HEK293 (cell line): ENCODE measurements around the gene RECK.

Experiments
- CTCF ChIA-PET: fragments of 350-600 bp; formaldehyde crosslinking; extraction: SDS; loops from one replicate; lab custom pipeline; 2021; ENCODE audit warnings: antibody characterized with exemption; lab: Yijun Ruan, JAX
- POLR2A ChIA-PET: fragments of 300-600 bp; formaldehyde crosslinking; extraction: SDS; loops from one replicate; lab custom pipeline; 2020; ENCODE audit warnings: antibody characterized with exemption, inconsistent platforms; lab: Yijun Ruan, JAX
- H3K27ac ChIP-seq: fragments of 200-500 bp; sonication (Bioruptor generic); 2 replicates; pipeline ENCODE4 v1.5.1; 2014; ENCODE audit warnings: low read depth, low read length, control low read depth, inconsistent platforms; ENCODE audit errors: extremely low read depth
- H3K36me3 ChIP-seq, 2 experiments: fragments of 200-500 bp in 1 of 2; sonication (Bioruptor generic) in 1 of 2; 1 replicate in 1 of 2; 2 replicates in 1 of 2; pipeline ENCODE4 v1.5.1; 2014 to 2017; ENCODE audit warnings: inconsistent platforms in 2 of 2, low read length in 2 of 2; ENCODE audit not compliant: control insufficient read depth in 2 of 2, insufficient read depth in 1 of 2
- H3K4me1 ChIP-seq: fragments of 200-500 bp; sonication (Bioruptor generic); 2 replicates; pipeline ENCODE4 v1.5.1; 2014; ENCODE audit warnings: mild to moderate bottlenecking, low read length, inconsistent platforms; ENCODE audit not compliant: control insufficient read depth, insufficient read depth
- H3K4me3 ChIP-seq: 2 replicates; pipeline ENCODE4 v1.5.1; 2011; ENCODE audit warnings: low read depth, mild to moderate bottlenecking, control low read depth, low read length, moderate library complexity
- H3K9me3 ChIP-seq: fragments of 200-500 bp; sonication (Bioruptor generic); 2 replicates; pipeline ENCODE4 v1.5.1; 2014; ENCODE audit warnings: low read depth, low read length, inconsistent platforms; ENCODE audit not compliant: control insufficient read depth, insufficient read depth
- AEBP2 ChIP-seq: fragments of 450-650 bp; formaldehyde crosslinking; IDR thresholded peaks from 2 replicates; pipeline ENCODE4 v1.5.1; 2016; ENCODE audit warnings: missing biosample characterization, missing genetic modification characterization, borderline replicate concordance
- BCL11A ChIP-seq: fragments of 450-650 bp; formaldehyde crosslinking; IDR thresholded peaks from 2 replicates; pipeline ENCODE4 v1.5.1; 2016; ENCODE audit warnings: low read depth, missing biosample characterization, missing genetic modification characterization
- GFI1B ChIP-seq: fragments of 450-650 bp; formaldehyde crosslinking; IDR thresholded peaks from 2 replicates; pipeline ENCODE4 v1.5.1; 2016; ENCODE audit warnings: missing biosample characterization, missing genetic modification characterization
- GLIS2 ChIP-seq: fragments of 450-650 bp; formaldehyde crosslinking; IDR thresholded peaks from 2 replicates; pipeline ENCODE4 v1.5.1; 2016; ENCODE audit warnings: missing biosample characterization, missing genetic modification characterization
- REPIN1 ChIP-seq: fragments of 450-650 bp; formaldehyde crosslinking; IDR thresholded peaks from 2 replicates; pipeline ENCODE4 v1.5.1; 2017; ENCODE audit warnings: missing biosample characterization, missing genetic modification characterization, low read depth
- ZBTB21 ChIP-seq: fragments of 450-650 bp; formaldehyde crosslinking; IDR thresholded peaks from 2 replicates; pipeline ENCODE4 v1.5.1; 2017; ENCODE audit warnings: missing biosample characterization, missing genetic modification characterization
- ZFP37 ChIP-seq: fragments of 450-650 bp; formaldehyde crosslinking; IDR thresholded peaks from 2 replicates; pipeline ENCODE4 v1.5.1; 2016; ENCODE audit warnings: missing biosample characterization, missing genetic modification characterization
- ZNF132 ChIP-seq: fragments of 450-650 bp; formaldehyde crosslinking; IDR thresholded peaks from 2 replicates; pipeline ENCODE4 v1.5.1; 2017; ENCODE audit warnings: missing biosample characterization, missing genetic modification characterization, borderline replicate concordance
- ZNF214 ChIP-seq: fragments of 450-650 bp; formaldehyde crosslinking; IDR thresholded peaks from 2 replicates; pipeline ENCODE4 v1.5.1; 2017; ENCODE audit warnings: missing biosample characterization, mild to moderate bottlenecking, missing genetic modification characterization, borderline replicate concordance
- ZNF266 ChIP-seq: fragments of 450-650 bp; formaldehyde crosslinking; IDR thresholded peaks from 2 replicates; pipeline ENCODE4 v1.5.1; 2016; ENCODE audit warnings: missing biosample characterization, missing genetic modification characterization, low read depth
- ZNF341 ChIP-seq: fragments of 450-650 bp; formaldehyde crosslinking; IDR thresholded peaks from 2 replicates; pipeline ENCODE4; 2016; ENCODE audit warnings: low read depth, missing biosample characterization, missing genetic modification characterization
- ZNF433 ChIP-seq: fragments of 450-650 bp; formaldehyde crosslinking; IDR thresholded peaks from 2 replicates; pipeline ENCODE4 v1.5.1; 2016; ENCODE audit warnings: missing biosample characterization, missing genetic modification characterization, low read depth
- ZNF449 ChIP-seq: fragments of 450-650 bp; formaldehyde crosslinking; IDR thresholded peaks from 2 replicates; pipeline ENCODE4 v1.5.1; 2017; ENCODE audit warnings: missing biosample characterization, mild to moderate bottlenecking, missing genetic modification characterization, moderate library complexity
- ZNF48 ChIP-seq: fragments of 450-650 bp; formaldehyde crosslinking; IDR thresholded peaks from 2 replicates; pipeline ENCODE4 v1.5.1; 2016; ENCODE audit warnings: missing biosample characterization, missing genetic modification characterization
- ZNF548 ChIP-seq: fragments of 450-650 bp; formaldehyde crosslinking; IDR thresholded peaks from 2 replicates; pipeline ENCODE4 v1.5.1; 2016; ENCODE audit warnings: missing biosample characterization, missing genetic modification characterization
- ZNF692 ChIP-seq: fragments of 450-650 bp; formaldehyde crosslinking; IDR thresholded peaks from 2 replicates; pipeline ENCODE4 v1.5.1; 2016; ENCODE audit warnings: missing biosample characterization, missing genetic modification characterization
- ZNF830 ChIP-seq: fragments of 450-650 bp; IDR thresholded peaks from 2 replicates; pipeline ENCODE4 v1.5.0; 2018; ENCODE audit warnings: missing biosample characterization, missing genetic modification characterization, low read depth, mild to moderate bottlenecking, moderate library complexity

RECK gene

GRCh38 chr9:36173861-36174260 is 137.1 kb downstream of the RECK start:
- TF ChIP-seq ZNF266 (tag by site-specific recombination) (no peak), ZBTB21 (tag by site-specific recombination) (no peak), ZNF433 (tag by site-specific recombination) (no peak), GLIS2 (tag by site-specific recombination) (no peak), GFI1B (tag by site-specific recombination) (no peak), ZNF48 (tag by site-specific recombination) (no peak), ZNF830 (no peak), BCL11A (tag by site-specific recombination) (no peak), REPIN1 (no peak), ZNF692 (tag by site-specific recombination) (no peak), AEBP2 (no peak), ZNF341 (tag by site-specific recombination) (no peak), ZNF548 (no peak), ZNF132 (no peak), ZNF449 (tag by site-specific recombination) (no peak), ZFP37 (tag by site-specific recombination) (no peak), ZNF214 (no peak)
- TF ChIP-seq, all 188 proteins: peak for 0
- Histone ChIP-seq H3K4me3 (no peak overlapping the region), H3K36me3 (no peaks in the 10 kb centered on the region), H3K27ac (no peak overlapping the region), H3K9me3 (no peaks in the 10 kb centered on the region), H3K4me1 (no peaks in the 10 kb centered on the region)
- ChIA-PET POLR2A (interaction anchor here (2.4 kb wide), 1 partner anchor 16 kb away, joined by 12 read pairs; the partner anchor contains the start of gene CLTA), CTCF (interaction anchor here (0.6 to 2.2 kb wide), 2 partner anchors 71 to 1958 kb away, joined by 3 to 8 read pairs; no protein-coding TSS in a partner anchor)
